GM18502 (cell line): ENCODE results near the gene LRRC47.

Experiments used
- ATAC-seq: cut with Tn5 transposase; IDR thresholded peaks from one replicate; pipeline ENCODE4 v1.9.1; 2021; ENCODE audit warnings: mild to moderate bottlenecking; ENCODE audit not compliant: unreplicated experiment, poor library complexity

Gene LRRC47

DNA sequence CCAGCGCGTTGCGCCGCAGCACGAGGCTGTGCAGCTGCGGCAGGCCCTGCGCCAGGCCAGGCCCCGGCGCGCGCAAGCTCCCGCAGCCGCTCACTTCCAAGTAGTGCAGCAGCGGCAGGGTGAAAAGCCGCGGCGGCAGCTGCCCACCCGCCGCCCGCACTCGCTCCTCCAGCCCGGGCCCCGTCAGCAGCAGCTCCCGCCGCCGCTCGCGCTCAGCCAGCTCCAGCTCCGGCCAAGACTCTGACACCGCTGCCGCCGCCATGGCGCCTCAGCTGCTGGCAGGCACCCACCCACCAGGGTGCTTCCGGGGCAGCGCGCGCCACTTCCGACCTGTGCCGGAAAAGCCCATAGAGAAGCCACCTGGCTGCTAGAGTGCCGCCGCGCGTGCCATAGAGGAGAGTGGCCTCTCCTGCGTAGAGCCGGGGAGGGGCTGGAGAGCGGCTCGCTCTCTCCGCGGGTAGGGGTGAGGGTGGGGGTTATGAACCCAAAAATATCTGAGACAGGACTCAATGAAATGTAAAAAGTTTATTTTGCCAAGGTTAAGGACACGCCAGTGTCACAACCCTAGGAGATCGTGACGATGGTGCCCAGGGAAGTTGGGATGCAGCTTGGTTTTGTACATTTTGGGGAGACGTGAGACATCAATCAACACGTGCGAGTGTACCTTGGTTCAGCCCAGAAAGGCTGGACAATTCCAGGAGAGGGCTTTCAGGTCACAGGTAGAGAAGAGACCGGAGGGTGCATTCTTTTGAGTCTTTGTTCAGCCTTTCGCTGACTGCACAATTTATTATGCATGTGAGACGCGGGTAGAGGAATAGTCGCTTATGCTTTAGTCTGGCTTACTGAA, at the start of gene LRRC47:
LRRC47 (minus strand) TSS at position 284 of the 847 bp plus-strand sequence; CDS start at position 262, 22 bp downstream.
- peak; percentile 95 for ATAC-seq

DNA sequence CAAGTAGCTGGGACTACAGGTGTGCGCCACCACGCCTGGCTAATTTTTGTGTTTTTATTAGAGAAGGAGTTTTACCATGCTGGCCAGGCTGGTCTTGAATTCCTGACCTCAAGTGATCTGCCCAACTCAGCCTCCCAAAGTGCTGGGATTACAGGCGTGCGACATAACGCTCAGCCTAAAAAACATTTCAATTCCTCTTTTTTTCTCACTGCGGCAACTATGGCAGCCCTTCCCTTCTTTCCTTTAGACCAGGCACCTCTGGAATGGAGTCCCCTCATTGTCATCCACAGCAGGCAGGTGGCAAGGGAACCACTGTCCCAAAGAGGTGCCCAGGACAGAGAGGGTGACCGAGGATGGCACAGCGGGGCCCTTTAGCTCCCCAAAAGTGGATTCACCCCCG, 46.6 kb upstream of the LRRC47 start:
- no peak for ATAC-seq

DNA sequence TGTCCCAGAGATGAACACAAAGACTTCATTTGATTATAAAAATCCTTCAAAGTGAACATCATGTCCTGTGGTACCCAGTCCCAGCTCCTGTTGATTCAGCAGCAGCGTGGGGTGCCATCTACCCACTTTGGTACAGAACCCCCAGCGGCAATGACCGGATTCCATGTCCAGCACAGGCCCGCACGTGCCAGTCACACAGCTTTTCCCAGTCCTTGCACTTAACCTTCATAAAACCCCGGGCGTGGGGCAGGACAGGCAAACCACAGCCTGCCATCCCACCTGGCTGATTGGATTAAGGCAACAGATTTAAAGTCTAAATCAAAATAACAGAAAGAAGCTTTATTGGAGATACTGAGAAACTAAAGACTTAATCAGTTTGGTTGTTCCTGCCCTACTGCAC, 45.2 kb upstream of the LRRC47 start:
- no peak for ATAC-seq

DNA sequence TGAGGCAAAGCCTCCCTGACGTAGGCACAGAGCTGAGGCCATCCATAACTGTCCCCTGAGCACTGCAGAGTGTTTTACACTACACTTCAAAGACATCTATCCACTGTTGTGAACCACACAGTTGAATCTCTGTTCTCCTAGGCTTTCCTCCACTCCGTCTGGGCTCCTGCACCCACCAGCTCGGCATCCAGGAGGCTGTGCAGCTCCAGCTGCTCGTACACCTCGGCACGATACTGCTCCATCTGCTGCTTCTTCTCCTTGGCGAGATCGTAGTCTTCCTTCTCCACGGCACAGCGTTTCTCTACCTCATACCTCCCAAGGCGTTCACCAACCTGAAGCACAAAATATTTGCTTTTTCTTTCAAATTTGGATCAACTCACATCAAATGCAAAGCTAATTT, 42.5 kb upstream of the LRRC47 start:
- no peak for ATAC-seq

DNA sequence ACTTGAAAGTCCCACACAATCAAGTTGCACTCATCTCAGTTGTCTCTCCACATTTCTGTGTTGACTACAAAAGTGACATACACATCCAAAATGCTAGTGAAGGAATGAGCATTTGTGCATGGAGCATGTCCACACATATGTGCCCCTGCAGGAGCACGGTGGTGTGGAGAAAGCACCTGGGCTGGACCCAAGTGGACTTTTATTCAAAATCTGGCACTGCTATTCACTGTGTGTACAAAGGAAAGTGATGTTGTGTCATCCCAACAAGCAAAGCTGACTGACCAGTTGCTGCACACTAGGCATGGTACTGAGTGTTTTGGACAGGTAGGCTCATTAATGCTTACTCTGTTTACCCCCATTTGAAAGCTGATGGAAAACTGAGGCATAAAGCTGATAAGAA, 41.4 kb upstream of the LRRC47 start:
- ATAC-seq, result no peak

DNA sequence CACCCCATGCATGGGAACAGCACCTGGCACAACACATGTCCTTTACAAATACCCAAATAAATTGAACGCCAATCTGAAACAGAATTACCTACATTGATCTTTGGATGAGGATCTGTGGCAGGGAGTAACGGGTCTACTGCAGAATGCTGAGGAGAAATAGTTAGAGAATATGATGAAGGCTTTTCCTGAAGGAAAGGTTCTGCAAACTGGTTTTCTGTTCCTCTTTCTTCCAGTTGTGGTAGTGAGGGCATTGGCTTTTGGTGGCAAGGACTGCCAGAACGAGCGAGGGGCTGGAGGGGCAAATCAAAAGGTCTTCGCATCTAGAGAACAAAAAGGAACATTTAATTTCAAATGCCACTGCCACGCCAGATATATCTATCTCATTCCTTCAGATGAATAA, 40.9 kb upstream of the LRRC47 start:
- no peak for ATAC-seq

DNA sequence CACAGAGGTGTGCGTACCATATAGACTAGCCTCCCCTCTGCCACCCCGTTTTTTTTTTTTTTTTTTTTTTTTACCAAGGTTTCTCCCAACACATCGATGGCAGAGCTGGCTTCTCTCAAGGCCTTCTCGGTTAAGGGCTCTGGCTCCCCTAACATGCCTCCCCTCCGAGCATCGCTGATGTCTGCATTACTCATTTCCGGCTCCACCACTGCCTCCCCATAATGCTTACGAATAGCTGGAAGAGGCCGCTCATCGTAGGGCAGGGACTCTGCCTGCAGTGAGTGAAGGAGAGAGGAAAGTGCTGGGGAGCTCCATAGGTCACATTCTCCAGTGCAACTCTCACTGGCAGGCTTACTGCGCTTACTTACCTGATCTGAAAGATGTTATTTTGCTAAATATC, 40.1 kb upstream of the LRRC47 start:
- no peak for ATAC-seq

DNA sequence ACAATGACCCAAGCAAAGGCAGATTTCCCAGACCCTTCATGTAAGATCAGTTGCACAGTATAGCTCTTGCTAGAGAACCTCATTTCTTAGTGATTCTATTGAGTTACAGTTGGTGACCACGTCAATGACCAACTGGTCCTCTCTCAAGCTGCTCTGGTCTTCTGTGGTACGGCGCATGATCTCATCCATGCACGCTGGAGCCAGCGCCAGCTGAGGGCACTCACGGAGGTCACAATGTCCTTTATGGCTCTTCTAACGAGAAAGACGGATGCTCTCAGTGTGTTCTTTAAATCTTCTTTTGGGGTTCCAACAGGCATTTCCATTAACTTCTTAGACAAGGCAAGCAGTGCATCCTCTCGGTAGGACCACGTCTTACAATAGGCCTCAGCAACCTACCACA, 38.4 kb upstream of the LRRC47 start:
- ATAC-seq, result no peak

DNA sequence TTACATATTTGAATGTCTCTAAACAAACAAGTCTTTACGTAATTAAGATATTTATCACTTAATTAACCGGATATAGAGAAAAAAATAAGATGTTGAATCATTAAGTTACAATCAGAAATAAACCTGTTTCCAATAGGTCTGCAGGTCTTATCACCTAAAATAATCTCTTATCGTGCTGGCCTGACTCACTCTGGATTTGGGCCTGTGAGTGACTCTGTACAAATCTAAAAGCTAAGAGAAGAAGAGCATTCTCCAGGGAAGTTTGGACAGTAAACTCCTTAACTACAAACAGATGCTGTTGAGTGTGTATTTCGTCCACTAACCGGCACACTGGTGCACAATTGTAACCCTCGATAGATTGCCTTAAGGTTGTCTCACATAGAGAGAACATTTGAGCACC, 35.4 kb upstream of the LRRC47 start:
- ATAC-seq, result no peak

DNA sequence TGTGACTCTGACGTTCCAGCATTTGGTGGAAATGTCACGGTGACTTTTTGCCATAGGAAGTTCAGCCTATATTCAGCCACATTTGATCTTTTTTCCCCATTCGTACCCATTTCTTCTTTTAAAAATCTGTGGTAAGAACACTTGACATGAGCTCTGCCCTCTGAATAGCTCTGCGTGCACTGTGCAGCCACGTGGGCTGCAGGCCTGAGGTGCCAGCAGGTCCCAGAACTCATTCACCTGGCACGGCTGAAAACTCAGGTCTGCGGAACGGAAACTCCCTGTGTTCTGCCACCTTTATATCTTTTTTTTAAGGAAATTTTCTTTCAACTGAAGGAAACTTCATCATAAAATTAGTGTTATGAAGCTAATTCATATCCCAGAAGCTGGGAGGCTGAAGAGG, 32.1 kb upstream of the LRRC47 start:
- no peak for ATAC-seq

DNA sequence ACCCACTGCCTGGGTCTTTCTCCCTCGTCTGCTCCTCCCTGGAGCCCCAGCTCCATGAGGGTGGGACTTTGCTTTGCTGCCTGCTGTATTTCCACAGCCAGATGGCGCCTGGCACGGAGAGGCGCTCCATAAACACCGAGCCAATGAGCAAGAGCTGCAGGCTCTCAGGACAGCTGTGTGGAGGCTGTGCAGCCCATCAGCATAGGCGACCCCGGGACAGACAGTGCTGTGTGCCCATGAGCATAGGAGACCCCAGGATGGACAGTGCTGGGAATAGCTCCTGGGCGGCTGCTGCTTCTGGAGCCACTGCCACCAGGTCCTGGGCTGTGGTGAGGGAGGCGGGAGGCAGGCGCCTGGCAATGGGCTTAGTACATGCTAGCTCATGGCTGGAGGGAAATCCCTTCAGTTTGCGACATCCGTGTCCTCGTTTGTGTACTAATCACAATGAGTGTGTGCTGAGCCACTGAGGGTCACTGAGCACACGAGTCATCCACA, 31.6 kb upstream of the LRRC47 start:
- no peak for ATAC-seq

DNA sequence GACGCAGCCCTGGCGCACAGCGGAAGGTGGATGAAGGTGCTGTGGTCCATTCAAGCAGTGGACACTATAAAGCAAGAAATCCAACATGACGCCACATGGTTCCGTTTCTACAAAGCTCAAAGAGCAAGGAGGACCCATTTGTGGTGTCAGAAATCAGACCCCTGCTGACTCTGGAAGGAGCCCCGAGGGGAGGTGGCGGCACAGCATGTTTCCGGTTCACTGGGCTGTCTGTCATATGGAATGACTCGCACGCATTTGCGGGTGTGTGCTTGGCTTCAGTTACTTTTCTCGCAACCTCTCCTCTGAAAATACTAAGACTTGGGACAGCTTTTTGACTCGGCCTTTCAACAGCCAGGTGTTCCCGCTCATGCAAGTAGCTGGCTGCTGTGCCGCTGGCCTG, 29.1 kb upstream of the LRRC47 start:
- no peak for ATAC-seq

DNA sequence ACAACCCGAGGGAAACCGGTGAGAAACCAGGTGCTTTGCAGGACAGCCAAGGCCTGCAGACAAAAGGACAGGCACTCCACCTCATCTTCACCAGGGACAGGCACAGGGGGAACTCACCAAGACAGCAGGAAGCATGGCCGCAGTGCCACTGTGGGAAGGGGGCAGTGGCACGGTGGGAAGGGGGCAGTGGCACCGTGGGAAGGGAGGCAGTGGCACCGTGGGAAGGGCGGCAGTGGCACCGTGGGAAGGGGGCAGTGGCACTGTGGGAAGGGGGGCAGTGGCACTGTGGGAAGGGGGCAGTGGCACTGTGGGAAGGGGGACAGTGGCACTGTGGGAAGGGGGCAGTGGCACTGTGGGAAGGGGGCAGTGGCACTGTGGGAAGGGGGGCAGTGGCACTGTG, 28.4 kb upstream of the LRRC47 start:
- ATAC-seq, result no peak

DNA sequence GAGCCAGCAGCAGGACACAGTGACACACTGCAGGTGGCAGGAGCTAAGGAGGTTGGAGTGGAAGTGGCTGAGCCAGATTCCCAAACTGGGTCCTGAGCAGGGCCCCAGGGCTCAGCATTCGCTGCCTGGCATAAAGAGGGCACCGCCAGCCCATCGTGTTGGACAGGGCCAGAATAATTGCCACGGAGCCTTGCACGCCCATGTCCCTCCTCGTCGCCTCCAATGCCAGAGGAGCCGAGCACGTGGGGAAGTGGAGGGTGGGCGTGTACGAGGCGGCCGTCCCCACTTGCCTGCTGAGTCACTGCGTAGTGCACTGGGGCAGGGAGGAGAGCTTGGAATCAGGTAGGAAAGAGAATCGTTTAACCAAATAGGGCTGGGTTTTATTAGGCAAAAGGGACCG, 26.1 kb upstream of the LRRC47 start:
- no peak for ATAC-seq

DNA sequence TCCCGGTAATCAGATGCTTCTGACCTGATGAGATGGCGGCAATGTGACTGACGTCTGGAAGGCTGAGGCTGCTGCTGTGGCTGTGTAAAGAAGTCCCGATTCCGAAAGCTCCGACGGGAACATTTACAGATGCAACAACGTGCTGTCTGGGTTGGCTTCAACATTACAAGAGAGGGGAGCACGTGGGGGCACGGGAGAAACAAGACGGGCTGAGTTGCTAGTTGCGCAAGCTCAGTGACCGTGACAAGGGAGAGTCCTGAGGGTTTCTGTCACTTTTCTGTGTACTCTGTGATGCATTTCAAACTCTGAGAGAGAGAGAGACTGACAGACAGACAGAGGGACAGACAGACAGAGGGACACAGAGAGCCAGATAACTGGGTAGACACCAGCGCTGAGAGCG, 25.6 kb upstream of the LRRC47 start:
- no peak for ATAC-seq

DNA sequence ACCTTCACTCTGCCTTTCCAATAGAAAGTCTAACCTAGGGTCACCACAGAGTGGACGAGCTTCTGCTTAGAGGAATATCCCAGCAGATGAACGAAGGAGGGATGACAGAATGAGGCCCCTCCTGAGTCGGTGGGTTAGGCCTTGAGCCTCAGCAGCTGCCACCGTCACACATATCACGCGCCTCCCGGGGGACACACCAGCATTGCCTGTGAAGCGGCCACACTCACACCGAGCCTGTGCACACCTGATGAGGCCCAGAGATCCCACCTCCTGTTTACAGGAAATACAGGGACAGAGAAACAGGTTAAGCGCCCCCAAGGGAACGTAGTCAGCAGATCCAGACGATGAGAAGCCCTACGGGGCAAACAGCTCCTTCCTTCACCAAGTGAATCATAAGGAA, 25.1 kb upstream of the LRRC47 start:
- ATAC-seq, result no peak

DNA sequence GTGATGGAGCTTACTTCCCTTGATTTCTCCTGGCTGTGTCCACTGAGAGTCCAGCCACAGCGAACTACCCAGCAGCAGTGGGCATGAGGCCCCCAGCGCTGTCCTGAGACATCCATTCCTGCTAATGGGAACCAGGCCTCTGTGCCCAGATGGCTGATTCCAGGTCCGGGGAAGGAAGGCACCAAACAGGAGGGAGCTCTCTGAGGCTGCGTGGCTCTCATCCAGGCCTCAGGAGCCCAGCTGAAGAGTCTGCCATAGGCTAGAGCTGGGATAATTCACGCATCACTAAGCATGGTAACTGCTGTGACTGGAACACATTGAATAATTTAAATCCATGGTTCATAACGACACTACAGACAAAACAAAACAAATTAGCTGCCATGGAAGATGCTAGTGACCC, 24.7 kb upstream of the LRRC47 start:
- no peak for ATAC-seq

DNA sequence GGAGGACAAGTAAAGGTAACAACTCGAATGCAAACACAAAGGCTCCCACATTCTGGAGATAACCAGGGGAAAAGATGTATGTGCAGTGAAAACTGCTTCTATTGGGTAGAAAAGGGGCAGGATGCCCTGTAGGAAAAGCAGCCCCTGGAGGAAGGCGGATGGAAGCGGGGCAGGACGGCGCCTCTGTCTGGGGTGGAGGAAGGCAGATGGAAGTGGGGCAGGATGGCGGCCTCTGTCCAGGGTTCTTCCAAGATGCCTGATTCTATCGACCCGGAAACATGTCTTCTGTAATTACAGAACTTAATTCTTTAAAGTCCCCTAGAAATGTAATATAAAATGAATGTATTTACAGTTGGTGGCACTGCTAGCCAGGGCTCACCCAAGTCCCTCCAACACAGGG, 24.0 kb upstream of the LRRC47 start:
- ATAC-seq, result no peak

DNA sequence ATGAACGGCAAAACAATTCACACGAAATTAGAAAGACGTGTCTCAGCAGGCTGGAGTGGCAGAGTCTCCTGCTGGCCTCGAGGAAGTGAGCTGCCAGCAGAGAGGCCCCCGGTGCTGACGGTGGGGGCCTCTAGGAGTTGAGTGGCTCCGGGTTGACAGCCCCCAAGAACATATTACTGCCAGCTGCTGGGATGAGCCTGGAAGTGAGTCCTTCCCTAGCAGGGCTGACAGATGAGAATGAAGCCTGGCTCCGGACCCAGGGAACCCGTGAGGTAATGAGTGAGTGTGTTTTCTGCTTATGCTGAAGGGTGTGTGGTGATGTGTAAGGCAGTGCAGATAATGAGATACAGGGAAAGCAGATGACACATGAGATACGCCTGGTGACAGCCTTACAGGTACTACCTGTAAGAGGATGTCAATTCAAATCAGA, 23.5 kb upstream of the LRRC47 start:
- no peak for ATAC-seq

DNA sequence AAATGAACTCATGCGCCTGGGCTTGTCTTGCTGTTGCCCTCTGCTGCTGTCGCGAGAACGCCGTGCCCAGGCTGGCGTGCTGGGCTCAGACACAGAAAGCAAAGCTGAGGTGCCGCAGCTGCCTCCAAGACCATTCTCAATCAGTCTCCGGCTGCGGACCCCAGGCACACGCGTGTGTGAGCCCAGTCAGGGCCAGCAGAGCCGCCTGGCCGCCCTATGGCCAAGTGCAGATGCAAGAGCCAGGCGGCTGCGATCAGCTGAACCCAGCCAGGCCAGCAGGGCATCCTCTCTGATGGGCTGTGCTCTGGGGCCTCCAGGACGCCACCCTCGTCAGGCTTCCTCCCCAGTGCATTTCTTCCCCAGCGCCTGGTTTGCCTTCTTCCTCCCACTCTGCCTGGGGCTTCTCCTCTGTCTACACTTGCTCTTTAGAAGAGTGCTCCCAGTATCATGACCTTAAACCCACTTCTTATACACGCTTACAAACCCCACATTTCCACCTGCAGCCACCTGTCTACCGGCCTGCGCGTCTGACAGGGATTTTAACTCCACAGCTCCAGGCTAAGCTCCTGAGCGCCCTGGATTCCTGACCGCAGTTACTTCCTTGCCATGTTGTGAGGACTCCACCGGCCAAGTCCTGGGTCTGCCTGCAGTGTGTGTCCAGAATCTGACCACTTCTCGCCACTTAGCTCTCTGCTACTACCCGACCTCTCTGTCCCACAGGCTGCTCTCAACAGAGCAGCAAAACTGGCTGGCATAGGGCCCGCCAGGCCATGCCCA, 21.7 kb upstream of the LRRC47 start:
- no peak for ATAC-seq

DNA sequence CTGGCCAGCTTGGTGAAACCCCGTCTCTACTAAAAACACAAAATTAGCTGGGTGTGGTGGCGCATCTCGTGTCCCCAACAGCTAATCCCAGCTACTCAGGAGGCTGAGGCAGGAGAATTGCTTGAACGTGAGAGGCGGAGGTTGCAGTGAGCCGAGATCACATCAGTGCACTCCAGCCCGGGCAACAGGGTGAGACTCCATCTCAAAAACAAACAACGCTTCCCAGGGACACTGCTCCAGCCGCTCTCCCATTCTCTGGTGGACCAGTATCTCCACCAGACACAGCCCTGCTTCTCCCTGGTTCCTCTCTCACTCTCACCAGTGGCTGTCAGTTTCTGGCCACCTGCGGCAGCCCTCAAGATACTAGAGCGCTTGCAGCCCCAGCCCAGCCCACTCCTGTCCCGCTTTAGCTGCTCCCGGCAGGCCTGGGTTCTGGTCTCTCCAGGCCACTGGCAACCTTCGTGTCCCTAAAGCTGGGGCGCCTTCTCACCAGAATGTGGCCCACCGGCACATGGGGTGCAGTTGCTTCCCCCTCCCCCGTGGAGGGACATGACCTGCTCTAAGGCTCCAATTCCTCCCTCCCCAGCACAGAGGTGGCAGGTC, 20.9 kb upstream of the LRRC47 start:
- no peak for ATAC-seq
